Osteoblast (primary cell): ENCODE results near the gene TIMP2. TPM values are rescaled to one million over a fixed set of nuclear protein-coding genes. Genes with fewer than 3 reads are reported as not detected.

Experiments
- DNase-seq: peaks from one replicate; pipeline ENCODE4 v3.0.0; 2011; ENCODE audit warnings: low spot score, mixed read lengths; ENCODE audit not compliant: insufficient read length; ENCODE audit errors: missing footprints
- H2AFZ ChIP-seq: 2 replicates; pipeline ENCODE4 v1.6.0; 2011; ENCODE audit warnings: mild to moderate bottlenecking, low read length
- H3K27ac ChIP-seq: 2 replicates; pipeline ENCODE4 v1.5.1; 2011; ENCODE audit warnings: mild to moderate bottlenecking, low read depth, low read length, moderate library complexity
- H3K27me3 ChIP-seq: 2 replicates; pipeline ENCODE4 v1.6.0; 2012; ENCODE audit warnings: mild to moderate bottlenecking, control low read depth, inconsistent platforms, low read length, moderate library complexity; ENCODE audit not compliant: insufficient read depth
- H3K36me3 ChIP-seq: 2 replicates; pipeline ENCODE4 v1.5.1; 2011; ENCODE audit warnings: mild to moderate bottlenecking, low read length, control low read depth, moderate library complexity; ENCODE audit not compliant: insufficient read depth
- H3K4me1 ChIP-seq: 2 replicates; pipeline ENCODE4 v1.5.1; 2011; ENCODE audit warnings: mild to moderate bottlenecking, low read length, control low read depth, moderate library complexity; ENCODE audit not compliant: insufficient read depth
- H3K4me2 ChIP-seq: 2 replicates; pipeline ENCODE4 v1.6.0; 2011; ENCODE audit warnings: mild to moderate bottlenecking, low read length; ENCODE audit not compliant: insufficient read depth
- H3K4me3 ChIP-seq: fragments of 200-600 bp; sonication (generic); 3 replicates; pipeline ENCODE4 v1.5.1; 2012; ENCODE audit warnings: mild to moderate bottlenecking, low read length, inconsistent platforms; ENCODE audit not compliant: insufficient read depth
- H3K79me2 ChIP-seq: 2 replicates; pipeline ENCODE4 v1.6.0; 2012; ENCODE audit warnings: mild to moderate bottlenecking, low read length, control low read depth, inconsistent platforms; ENCODE audit not compliant: insufficient read depth
- H3K9me3 ChIP-seq: 2 replicates; pipeline ENCODE4 v1.5.1; 2011; ENCODE audit warnings: low read depth, low read length, control low read depth
- H4K20me1 ChIP-seq: 2 replicates; pipeline ENCODE4 v1.6.0; 2012; ENCODE audit warnings: mild to moderate bottlenecking, low read length, control low read depth; ENCODE audit not compliant: insufficient read depth
- CTCF ChIP-seq: IDR thresholded peaks from 2 replicates; pipeline ENCODE4 v1.5.1; 2011; ENCODE audit warnings: mild to moderate bottlenecking, low read depth, low read length, moderate library complexity; ENCODE audit errors: extremely low read depth
- total RNA-seq: library from RNA; depleted of rRNA; stranded (reverse); fragments of >200 nt; gene quantifications from 2 replicates; pipeline ENCODE4 v1.2.3, GENCODE V29; 2012

TIMP2 gene
- total RNA-seq, 1 donor = 164 TPM

GRCh38 chr17:78828470-78829185 is 96.6 kb downstream of the TIMP2 start:
- H3K9me3 ChIP-seq = no peaks in the 10 kb centered on the region
- no peak overlapping the region for H2AFZ ChIP-seq
- no peak overlapping the region for H3K4me2 ChIP-seq
- peak overlapping the region; percentile 8 for H3K27ac ChIP-seq
- peak; percentile 68 for TF ChIP-seq CTCF
- H3K79me2 ChIP-seq = peaks cover 88% of the 10 kb centered on the region
- no peak overlapping the region for H3K4me3 ChIP-seq
- no peaks in the 10 kb centered on the region for H3K4me1 ChIP-seq
- H4K20me1 ChIP-seq = peaks cover 27% of the 10 kb centered on the region
- peak; percentile 94 for DNase-seq
- H3K36me3 ChIP-seq = peaks cover 83% of the 10 kb centered on the region
- no peaks in the 10 kb centered on the region for H3K27me3 ChIP-seq

DNA sequence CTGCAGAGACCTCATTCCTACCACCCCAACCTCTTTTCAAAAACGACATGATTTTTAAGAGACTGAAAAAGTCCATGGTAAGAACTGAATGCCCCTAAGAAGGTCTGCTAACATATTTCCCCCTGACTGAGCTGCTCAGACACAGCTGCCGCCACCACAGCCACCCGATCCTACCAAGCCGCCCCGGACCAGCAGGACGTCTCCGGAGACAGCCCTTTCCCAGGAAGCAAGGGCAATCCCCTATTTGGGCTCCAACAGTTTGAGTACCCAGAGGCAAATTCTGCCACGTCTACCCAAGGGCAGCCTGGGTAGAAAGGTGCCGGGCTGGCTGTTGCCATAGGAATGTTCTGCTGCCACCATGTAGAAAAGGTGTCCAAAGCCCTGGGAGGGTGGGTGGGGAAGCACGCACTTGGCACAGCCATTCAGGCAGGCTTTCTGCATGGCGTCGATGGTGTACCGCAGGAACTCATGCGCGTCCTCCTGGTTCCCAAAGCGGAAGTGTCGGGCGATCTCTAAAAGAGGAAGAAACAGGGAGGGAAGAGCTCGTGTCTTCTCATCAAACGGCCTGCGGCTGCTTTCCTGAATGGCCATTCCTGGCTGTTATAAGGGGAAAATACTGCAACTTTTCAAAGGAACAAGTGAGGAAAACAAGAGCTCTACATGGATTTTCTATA is 98.2 kb downstream of the TIMP2 start:
- no peak overlapping the region for H3K4me3 ChIP-seq
- no peak overlapping the region for H2AFZ ChIP-seq
- H3K27ac ChIP-seq = no peak overlapping the region

DNA sequence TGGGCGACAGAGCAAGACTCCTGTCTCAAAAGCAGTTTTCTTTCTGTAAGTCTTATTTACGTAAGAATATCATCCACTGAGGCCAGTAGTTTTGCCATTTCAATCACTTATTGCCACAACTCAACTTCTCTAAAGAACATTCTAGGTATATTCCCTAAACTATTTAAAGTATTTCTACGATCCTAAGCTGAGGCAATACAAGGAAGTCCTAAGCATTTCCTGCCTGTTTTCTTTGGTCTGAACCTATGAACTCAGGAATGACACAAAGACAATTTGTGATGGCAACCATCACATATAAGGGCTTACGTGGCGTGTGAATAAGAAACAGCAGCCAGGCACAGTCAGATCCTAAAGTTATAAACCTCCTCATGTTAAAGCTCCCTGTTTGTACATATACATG is 98.8 kb downstream of the TIMP2 start:
- no peak overlapping the region for H3K4me3 ChIP-seq
- peaks cover 32% of the 10 kb centered on the region for H4K20me1 ChIP-seq
- peak; percentile 44 for DNase-seq
- no peaks in the 10 kb centered on the region for H3K9me3 ChIP-seq
- H3K79me2 ChIP-seq = peaks cover 77% of the 10 kb centered on the region
- no peak overlapping the region for H3K27ac ChIP-seq
- peaks cover 14% of the 10 kb centered on the region for H3K4me1 ChIP-seq
- no peak for TF ChIP-seq CTCF
- peaks cover 71% of the 10 kb centered on the region for H3K36me3 ChIP-seq
- no peak overlapping the region for H2AFZ ChIP-seq
- H3K4me2 ChIP-seq = no peak overlapping the region
- no peaks in the 10 kb centered on the region for H3K27me3 ChIP-seq

More for the DNA sequence above, 98.2 kb downstream of the TIMP2 start:
- Histone ChIP-seq H3K79me2 (peaks cover 79% of the 10 kb centered on the region), H3K9me3 (no peaks in the 10 kb centered on the region), H3K27me3 (no peaks in the 10 kb centered on the region), H3K4me1 (peaks cover 12% of the 10 kb centered on the region), H3K4me2 (no peak overlapping the region), H3K36me3 (peaks cover 71% of the 10 kb centered on the region), H4K20me1 (peaks cover 32% of the 10 kb centered on the region)
- no peak for TF ChIP-seq CTCF
- DNase-seq = peak; percentile 48

DNA sequence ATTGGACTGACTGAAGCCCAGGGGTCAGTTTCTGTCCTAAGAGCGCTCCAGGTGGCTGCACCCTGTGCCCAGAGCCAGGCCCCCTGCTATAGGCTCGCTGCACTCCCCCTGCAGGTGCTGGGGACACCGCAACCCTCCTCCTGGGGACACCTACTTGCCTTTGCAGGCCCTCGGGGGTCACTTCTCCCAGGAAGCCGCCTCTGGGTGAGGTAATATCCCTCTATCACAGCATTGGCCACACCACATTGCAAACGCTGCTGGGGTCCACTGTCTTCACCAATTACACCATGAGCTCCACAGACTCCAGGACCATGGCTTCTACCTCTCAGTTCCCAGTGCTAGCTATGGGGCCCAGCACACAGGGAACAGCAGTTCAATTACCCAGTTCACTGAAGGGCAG is 99.5 kb downstream of the TIMP2 start:
- no peaks in the 10 kb centered on the region for H3K27me3 ChIP-seq
- peaks cover 32% of the 10 kb centered on the region for H4K20me1 ChIP-seq
- no peak for TF ChIP-seq CTCF
- no peak overlapping the region for H3K4me3 ChIP-seq
- H3K27ac ChIP-seq = no peak overlapping the region
- no peaks in the 10 kb centered on the region for H3K9me3 ChIP-seq
- peaks cover 74% of the 10 kb centered on the region for H3K79me2 ChIP-seq
- DNase-seq = no peak
- no peak overlapping the region for H3K4me2 ChIP-seq
- H2AFZ ChIP-seq = no peak overlapping the region
- peaks cover 70% of the 10 kb centered on the region for H3K36me3 ChIP-seq
- peaks cover 14% of the 10 kb centered on the region for H3K4me1 ChIP-seq
